Central memory CD8-positive, alpha-beta T cell (primary cell): Measurements from ENCODE around the gene SHD.
A peak's percentile ranks its signal among the peaks of the same experiment; 100 is the strongest.

Experiments used
- ATAC-seq: fragments of 150-1000 bp; cut with Tn5 transposase; replicated peaks from 2 replicates; pipeline ENCODE4 v1.10.0; 2022; ENCODE audit warnings: mild to moderate bottlenecking, moderate FRiP score, moderate number of reproducible peaks; ENCODE audit not compliant: poor library complexity, severe bottlenecking; ENCODE audit errors: extremely low read depth
- DNase-seq, 2 donors: peaks; one replicate each; pipeline ENCODE4 v3.0.0; 2021; ENCODE audit warnings: low spot score in 2 of 2
- H3K27ac Mint-ChIP-seq: one replicate; pipeline ENCODE4 v1.8.0; 2022; ENCODE audit warnings: low read depth, mild to moderate bottlenecking, moderate library complexity, mixed read lengths
- H3K27me3 Mint-ChIP-seq: one replicate; pipeline ENCODE4 v1.8.0; 2022; ENCODE audit warnings: mixed read lengths
- H3K36me3 Mint-ChIP-seq: one replicate; pipeline ENCODE4 v1.8.0; 2022; ENCODE audit warnings: mild to moderate bottlenecking, moderate library complexity, mixed read lengths; ENCODE audit not compliant: insufficient read depth
- H3K4me1 Mint-ChIP-seq: one replicate; pipeline ENCODE4 v1.8.0; 2022; ENCODE audit warnings: mixed read lengths
- H3K4me3 Mint-ChIP-seq: one replicate; pipeline ENCODE4 v1.8.0; 2022; ENCODE audit warnings: mild to moderate bottlenecking, moderate library complexity, mixed read lengths
- H3K9me3 Mint-ChIP-seq: one replicate; pipeline ENCODE4 v1.8.0; 2022; ENCODE audit warnings: mixed read lengths

Gene SHD

GRCh38 chr19:4246767-4247593 lies 32.1 kb upstream of the SHD start, which contains the start of gene YJU2:
Gene YJU2 (plus strand): TSS chr19:4247080. CDS start chr19:4247147, 67 bp downstream.
- Mint-ChIP-seq H3K27ac (peak within 1 kb of the TSS; percentile 96), H3K4me3 (peak within 1 kb of the TSS; percentile 85), H3K27me3 (no peaks in the 10 kb centered on the region), H3K9me3 (no peaks in the 10 kb centered on the region), H3K4me1 (peaks cover 19% of the 10 kb centered on the region), H3K36me3 (peaks cover 44% of the 10 kb centered on the region)
- ATAC-seq (peak; percentile 95), DNase-seq (peak; percentile 89 to 98)

- no peak overlapping the region for H3K27ac Mint-ChIP-seq
- no peaks in the 10 kb centered on the region for H3K4me1 Mint-ChIP-seq
- no peak for ATAC-seq
- H3K9me3 Mint-ChIP-seq = no peaks in the 10 kb centered on the region
- H3K36me3 Mint-ChIP-seq = peaks cover 74% of the 10 kb centered on the region
- no peak for DNase-seq
- H3K27me3 Mint-ChIP-seq = no peaks in the 10 kb centered on the region
- no peak overlapping the region for H3K4me3 Mint-ChIP-seq
These were observed 22.5 kb upstream of the SHD start for GRCh38 chr19:4256563-4256962.

DNA sequence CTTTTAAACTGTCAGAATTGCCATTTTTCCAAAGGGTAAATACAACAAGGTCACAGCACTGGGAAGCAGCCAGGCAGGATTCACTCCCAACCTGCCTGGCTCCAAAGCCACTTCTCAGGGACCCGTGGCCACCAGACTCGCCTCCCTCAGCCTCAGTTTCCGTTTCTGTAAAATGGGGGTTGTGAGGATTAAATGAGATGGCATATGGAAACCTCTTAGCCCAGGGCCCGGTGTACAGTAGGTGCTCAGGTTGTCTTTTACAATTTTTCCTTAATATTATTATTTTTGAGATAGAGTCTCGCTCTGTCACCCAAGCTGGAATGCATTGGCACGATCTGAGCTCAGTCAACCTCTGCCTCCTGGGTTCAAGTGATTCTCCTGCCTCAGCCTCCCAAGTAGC lies 22.0 kb upstream of the SHD start:
- DNase-seq (no peak), ATAC-seq (no peak)
- no peak overlapping the region for H3K4me3 Mint-ChIP-seq
- no peaks in the 10 kb centered on the region for H3K4me1 Mint-ChIP-seq
- H3K27me3 Mint-ChIP-seq = no peaks in the 10 kb centered on the region
- H3K9me3 Mint-ChIP-seq = no peaks in the 10 kb centered on the region
- H3K27ac Mint-ChIP-seq = no peak overlapping the region
- H3K36me3 Mint-ChIP-seq = peaks cover 74% of the 10 kb centered on the region

DNA sequence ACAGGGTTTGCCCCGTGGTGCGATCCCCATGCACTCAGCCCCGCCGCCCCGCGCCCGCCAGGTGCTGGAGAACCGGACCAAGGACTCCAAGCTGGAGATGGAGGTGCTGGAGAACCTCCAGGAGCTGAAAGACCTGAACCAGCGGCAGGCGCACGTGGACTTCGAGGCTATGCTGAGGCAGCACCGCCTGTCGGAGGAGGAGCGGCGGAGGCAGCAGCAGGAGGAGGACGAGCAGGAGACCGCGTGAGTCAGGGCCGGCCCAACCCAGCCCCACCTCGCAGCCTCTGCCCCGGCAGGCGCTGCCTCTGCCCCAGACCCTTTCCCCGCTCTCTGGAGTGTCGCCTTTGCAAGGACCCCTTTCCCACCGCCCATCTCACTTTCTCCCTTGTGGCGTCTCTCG lies 20.9 kb upstream of the SHD start:
- no peak for ATAC-seq
- H3K4me1 Mint-ChIP-seq = no peaks in the 10 kb centered on the region
- H3K36me3 Mint-ChIP-seq = peaks cover 77% of the 10 kb centered on the region

GRCh38 chr19:4260613-4261191 lies 18.4 kb upstream of the SHD start:
- Mint-ChIP-seq H3K4me3 (no peak overlapping the region), H3K27me3 (no peaks in the 10 kb centered on the region), H3K9me3 (no peaks in the 10 kb centered on the region), H3K27ac (no peak overlapping the region), H3K4me1 (peaks cover 8% of the 10 kb centered on the region), H3K36me3 (peaks cover 73% of the 10 kb centered on the region)
- DNase-seq = no peak
- no peak for ATAC-seq

More for the DNA sequence above, 20.9 kb upstream of the SHD start:
- no peaks in the 10 kb centered on the region for H3K9me3 Mint-ChIP-seq
- no peak overlapping the region for H3K27ac Mint-ChIP-seq
- no peak for DNase-seq
- H3K27me3 Mint-ChIP-seq = no peaks in the 10 kb centered on the region
- H3K4me3 Mint-ChIP-seq = no peak overlapping the region

GRCh38 chr19:4264812-4265211 lies 14.3 kb upstream of the SHD start:
- Mint-ChIP-seq H3K4me3 (peak overlapping the region; percentile 49), H3K27ac (peak overlapping the region; percentile 85)

DNA sequence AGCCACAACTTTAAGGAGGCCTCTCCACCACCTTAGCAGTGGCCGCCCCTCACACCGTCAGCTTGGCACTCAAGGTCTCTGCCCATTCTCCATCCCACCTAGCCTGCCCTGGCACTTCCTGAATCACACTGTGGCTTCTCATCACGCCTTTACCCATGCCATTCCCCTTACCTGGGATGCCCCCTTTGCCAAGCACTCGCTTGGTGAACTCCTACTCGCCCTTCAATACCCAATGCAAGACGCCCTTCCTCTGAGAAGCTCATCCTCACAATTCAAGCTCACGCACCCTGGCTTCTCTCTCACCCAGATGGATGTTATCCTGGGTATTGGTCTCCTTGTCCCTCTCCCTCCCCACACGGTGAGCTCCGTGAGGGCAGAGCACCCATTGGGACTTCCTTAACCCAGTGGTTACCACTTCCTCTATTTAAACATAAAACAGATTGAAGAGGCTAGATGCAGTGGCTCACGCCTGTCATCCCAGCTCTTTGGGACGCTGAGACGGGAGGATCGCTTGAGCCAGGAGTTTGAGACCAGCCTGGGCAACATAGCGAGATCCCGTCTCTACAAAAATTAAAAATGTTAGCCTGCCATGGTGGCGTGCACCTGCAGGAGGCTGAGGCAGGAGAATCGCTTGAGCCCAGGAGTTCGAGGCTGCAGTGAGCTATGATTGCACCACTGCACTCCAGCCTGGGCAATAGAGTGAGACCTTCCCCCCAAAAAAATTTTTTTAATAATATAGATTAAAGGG lies 12.6 kb upstream of the SHD start:
- Mint-ChIP-seq H3K27me3 (no peaks in the 10 kb centered on the region), H3K9me3 (no peaks in the 10 kb centered on the region), H3K4me3 (no peak overlapping the region), H3K36me3 (peaks cover 73% of the 10 kb centered on the region), H3K4me1 (peaks cover 28% of the 10 kb centered on the region), H3K27ac (peak overlapping the region; percentile 85)
- DNase-seq (no peak), ATAC-seq (no peak)

More at GRCh38 chr19:4264812-4265211, 14.3 kb upstream of the SHD start:
- Mint-ChIP-seq H3K27me3 (no peaks in the 10 kb centered on the region), H3K9me3 (no peaks in the 10 kb centered on the region), H3K36me3 (peaks cover 73% of the 10 kb centered on the region), H3K4me1 (peaks cover 28% of the 10 kb centered on the region)
- ATAC-seq (peak; percentile 84), DNase-seq (peak in 1 of 2 donors; percentile 12)

DNA sequence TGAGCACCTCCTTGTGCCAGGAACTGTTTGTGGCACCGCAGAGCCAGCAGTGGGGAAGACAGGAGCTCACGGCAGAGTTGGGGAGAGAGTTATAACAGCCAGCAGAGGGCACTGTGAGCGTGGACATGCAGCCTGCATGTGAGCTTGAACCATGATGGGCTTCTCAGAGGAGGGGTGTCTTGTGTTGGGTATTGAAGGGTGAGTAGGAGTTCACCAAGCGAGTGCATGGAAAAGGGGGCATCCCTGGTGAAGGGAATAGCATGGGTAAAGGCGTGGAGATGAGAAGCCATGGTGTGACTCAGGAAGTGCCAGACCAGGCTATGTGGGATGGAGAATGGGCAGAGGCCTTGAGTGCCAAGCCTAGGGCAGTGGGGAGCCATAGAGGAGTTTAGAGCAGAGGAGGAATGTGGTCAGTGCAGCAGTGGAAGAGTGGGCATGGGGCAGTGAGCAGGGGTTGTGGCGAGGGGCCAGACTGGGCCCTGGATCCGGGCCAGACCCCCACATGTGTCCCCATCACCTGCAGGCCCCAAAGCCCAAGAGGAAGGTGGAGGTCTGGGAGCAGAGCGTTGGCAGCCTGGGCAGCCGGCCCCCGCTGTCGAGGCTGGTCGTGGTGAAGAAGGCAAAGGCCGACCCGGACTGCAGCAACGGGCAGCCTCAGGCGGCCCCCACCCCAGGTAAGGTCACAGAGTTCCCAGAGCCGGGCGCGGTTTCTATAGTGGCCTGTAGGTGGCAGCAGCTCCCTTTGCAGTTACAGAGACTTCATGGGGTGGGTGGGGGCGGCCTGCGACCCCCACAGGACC lies 11.8 kb upstream of the SHD start:
- Mint-ChIP-seq H3K36me3 (peaks cover 65% of the 10 kb centered on the region), H3K4me3 (no peak overlapping the region), H3K27ac (no peak overlapping the region), H3K4me1 (peaks cover 28% of the 10 kb centered on the region), H3K27me3 (no peaks in the 10 kb centered on the region), H3K9me3 (no peaks in the 10 kb centered on the region)
- ATAC-seq (no peak), DNase-seq (peak; percentile 16 to 42)

DNA sequence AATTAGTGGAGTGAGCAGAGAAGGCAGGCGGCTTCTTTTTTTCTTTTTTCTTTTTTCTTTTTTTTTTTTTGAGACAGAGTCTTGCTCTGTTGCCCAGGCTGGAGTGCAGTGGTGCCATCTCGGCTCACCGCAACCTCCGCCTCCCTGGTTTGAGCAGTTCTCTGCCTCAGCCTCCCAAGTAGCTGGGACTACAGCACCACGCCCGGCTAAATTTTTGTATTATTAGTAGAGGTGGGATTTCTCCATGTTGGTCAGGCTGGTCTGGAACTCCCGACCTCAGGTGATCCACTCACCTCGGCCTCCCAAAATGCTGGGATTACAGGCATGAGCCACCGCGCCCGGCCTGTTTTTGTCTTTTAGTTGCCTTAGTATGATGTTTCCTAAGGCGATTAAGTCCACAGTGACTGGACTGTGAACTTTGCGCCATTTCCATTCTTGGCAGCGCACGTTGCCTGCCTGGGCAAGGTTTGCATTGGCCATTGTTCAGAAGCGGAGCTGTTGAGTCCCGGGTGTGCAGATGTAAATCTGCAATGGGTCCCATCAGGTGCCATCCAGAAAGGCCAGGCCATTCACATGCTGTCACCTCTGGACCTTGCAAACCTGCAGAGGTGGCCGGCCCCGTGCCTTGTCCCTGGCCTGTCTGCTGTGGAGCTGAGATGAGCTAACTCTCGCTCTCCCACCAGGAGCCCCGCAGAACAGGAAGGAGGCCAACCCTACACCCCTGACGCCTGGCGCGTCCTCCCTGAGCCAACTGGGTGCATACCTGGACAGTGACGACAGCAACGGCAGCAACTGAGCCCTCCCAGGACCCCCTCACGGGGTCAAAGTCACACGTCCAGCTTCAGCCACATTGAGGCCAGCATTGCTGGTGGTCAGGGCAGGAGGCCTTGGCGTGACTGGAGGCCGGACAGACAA lies 10.9 kb upstream of the SHD start:
- H3K9me3 Mint-ChIP-seq = no peaks in the 10 kb centered on the region
- H3K27ac Mint-ChIP-seq = no peak overlapping the region
- peaks cover 58% of the 10 kb centered on the region for H3K36me3 Mint-ChIP-seq
- H3K4me3 Mint-ChIP-seq = no peak overlapping the region
- DNase-seq (no peak), ATAC-seq (no peak)
- H3K27me3 Mint-ChIP-seq = no peaks in the 10 kb centered on the region
- peaks cover 28% of the 10 kb centered on the region for H3K4me1 Mint-ChIP-seq

DNA sequence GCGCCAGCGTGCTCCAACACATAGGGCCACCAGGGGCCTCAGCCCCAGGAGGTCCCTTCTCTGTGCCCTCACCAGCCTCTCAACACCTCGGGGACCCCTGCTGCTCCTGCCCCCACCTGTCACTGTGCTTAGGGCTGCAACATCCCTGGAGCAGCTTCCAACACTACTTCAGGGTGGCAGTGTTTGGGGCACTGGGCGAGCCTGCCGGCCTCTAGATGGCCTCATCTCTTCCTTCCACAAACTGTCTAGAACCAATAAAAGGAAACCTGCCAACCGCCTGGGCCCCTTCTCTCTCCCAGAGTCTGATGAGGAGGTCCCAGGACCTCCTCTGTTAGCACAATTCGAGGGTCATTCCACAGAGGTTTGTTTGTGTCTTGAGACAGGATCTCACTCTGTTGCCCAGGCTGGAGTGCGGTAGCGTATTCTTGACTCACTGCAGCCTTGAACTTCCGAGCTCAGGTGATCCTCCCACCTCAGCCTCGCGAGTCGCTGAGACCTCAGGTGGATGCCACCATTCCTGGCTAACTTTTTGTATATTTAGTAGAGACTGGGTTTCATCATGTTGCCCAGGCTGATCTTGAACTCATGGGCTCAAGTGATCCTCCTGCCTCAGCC lies 10.1 kb upstream of the SHD start:
- H3K36me3 Mint-ChIP-seq = peaks cover 54% of the 10 kb centered on the region
- no peaks in the 10 kb centered on the region for H3K27me3 Mint-ChIP-seq
- no peak overlapping the region for H3K27ac Mint-ChIP-seq
- DNase-seq (no peak), ATAC-seq (no peak)
- H3K4me1 Mint-ChIP-seq = peaks cover 28% of the 10 kb centered on the region
- H3K9me3 Mint-ChIP-seq = no peaks in the 10 kb centered on the region
- H3K4me3 Mint-ChIP-seq = no peak overlapping the region

- no peaks in the 10 kb centered on the region for H3K9me3 Mint-ChIP-seq
- H3K4me3 Mint-ChIP-seq = no peak overlapping the region
- peak overlapping the region; percentile 78 for H3K27ac Mint-ChIP-seq
- no peaks in the 10 kb centered on the region for H3K27me3 Mint-ChIP-seq
- ATAC-seq = no peak
- no peak for DNase-seq
- peaks cover 28% of the 10 kb centered on the region for H3K36me3 Mint-ChIP-seq
- H3K4me1 Mint-ChIP-seq = peaks cover 6% of the 10 kb centered on the region
These were observed 6.2 kb upstream of the SHD start for GRCh38 chr19:4272894-4273293.
